ENCODE results near the gene LRTM2. TPM values are rescaled to one million over a fixed set of nuclear protein-coding genes. Genes with fewer than 3 reads are reported as not detected.

Gene LRTM2
- polyA plus RNA-seq, 1 donor (not counting 4 experiments of a cell fraction or from before 2014, with no cell fraction given), result not detected

DNA sequence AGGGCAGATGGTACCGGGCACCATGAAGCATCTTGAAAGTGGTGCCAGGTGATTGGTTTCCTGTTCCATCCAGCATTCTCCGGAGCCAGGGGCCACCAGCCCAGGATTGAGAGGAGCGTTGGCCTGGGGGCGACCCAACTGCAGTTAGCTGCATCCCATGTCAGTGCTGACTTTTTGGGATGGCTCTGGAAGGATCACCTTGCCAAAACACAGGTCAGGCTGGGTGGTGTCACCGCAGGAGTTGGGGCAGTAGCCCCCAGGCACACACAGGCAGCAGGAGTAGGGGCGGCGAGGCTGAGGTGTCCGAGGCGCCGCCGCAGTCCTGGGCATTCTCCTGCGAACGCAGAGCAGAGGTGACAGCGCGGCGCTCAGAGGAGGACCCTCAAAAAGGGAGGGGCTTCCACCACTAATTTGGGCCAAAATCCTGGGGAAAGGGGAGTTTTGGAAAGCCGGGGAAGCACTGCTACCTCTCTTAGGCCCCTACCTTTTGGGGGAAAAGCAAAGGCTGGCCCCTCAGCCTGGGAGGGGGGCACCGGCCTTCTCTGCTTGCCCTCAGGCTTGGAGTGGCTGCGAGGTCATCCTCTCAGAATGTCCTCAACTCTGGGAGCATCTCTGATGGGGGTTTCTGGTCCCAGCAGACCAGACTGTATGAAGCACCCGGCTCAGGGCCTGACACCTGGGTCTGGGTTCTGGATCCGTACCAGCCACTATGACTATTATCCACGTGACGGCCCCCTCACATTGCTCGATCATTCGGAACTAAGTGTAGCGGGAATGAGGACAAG, 26.7 kb upstream of the LRTM2 start:
- no peaks in the 10 kb centered on the region for H3K9me3 ChIP-seq (ENCODE audit: control insufficient read depth, low read depth, low read length)
- H3K4me2 ChIP-seq (ENCODE audit: control insufficient read depth, extremely low read depth, insufficient read depth, low read depth, low read length), result no peak overlapping the region
- H3K9ac ChIP-seq (ENCODE audit: control insufficient read depth, extremely low read depth, insufficient read depth, low read length), result no peak overlapping the region
- peaks cover 8% of the 10 kb centered on the region for H3K4me1 ChIP-seq (ENCODE audit: control insufficient read depth, extremely low read depth, insufficient read depth, low read length)
- DNase-seq (ENCODE audit: low read depth, low spot score) (no peak), FAIRE-seq (no peak)
- H3K27ac ChIP-seq (ENCODE audit: control insufficient read depth, insufficient read depth, low read length), result no peak overlapping the region
- peaks cover 2% of the 10 kb centered on the region for H4K20me1 ChIP-seq (ENCODE audit: control insufficient read depth, extremely low read depth, insufficient read depth, low read length)
- H2AFZ ChIP-seq (ENCODE audit: control insufficient read depth, low read length), result no peak overlapping the region
- H3K36me3 ChIP-seq (ENCODE audit: control insufficient read depth in 2 of 2, extremely low read depth in 1 of 2, insufficient read depth in 2 of 2, low read length in 2 of 2), result peaks cover under 1 to 6% of the 10 kb centered on the region in 2 experiments
- TF ChIP-seq EZH2 (IDR thresholded peaks at IDR 0.05; ENCODE audit: low read length), result no peak
- TF ChIP-seq, protein P1, sequence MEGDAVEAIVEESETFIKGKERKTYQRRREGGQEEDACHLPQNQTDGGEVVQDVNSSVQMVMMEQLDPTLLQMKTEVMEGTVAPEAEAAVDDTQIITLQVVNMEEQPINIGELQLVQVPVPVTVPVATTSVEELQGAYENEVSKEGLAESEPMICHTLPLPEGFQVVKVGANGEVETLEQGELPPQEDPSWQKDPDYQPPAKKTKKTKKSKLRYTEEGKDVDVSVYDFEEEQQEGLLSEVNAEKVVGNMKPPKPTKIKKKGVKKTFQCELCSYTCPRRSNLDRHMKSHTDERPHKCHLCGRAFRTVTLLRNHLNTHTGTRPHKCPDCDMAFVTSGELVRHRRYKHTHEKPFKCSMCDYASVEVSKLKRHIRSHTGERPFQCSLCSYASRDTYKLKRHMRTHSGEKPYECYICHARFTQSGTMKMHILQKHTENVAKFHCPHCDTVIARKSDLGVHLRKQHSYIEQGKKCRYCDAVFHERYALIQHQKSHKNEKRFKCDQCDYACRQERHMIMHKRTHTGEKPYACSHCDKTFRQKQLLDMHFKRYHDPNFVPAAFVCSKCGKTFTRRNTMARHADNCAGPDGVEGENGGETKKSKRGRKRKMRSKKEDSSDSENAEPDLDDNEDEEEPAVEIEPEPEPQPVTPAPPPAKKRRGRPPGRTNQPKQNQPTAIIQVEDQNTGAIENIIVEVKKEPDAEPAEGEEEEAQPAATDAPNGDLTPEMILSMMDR (optimal IDR thresholded peaks at IDR 0.05 in 1 of 3, IDR thresholded peaks at IDR 0.05 in 1 of 3, conservative IDR thresholded peaks at IDR 0.05 in 1 of 3; ENCODE audit: extremely low read depth in 1 of 3, insufficient read depth in 2 of 3, low read length in 3 of 3), result no peak
- H3K9me1 ChIP-seq (ENCODE audit: control insufficient read depth, extremely low read depth, insufficient read depth, low read length), result no peaks in the 10 kb centered on the region
- no peak overlapping the region for H3K4me3 ChIP-seq (ENCODE audit: control insufficient read depth in 2 of 3, extremely low read depth in 1 of 3, insufficient read depth in 2 of 3, low read depth in 1 of 3, low read length in 3 of 3)
- no peaks in the 10 kb centered on the region for H3K27me3 ChIP-seq (ENCODE audit: control insufficient read depth, extremely low read depth, insufficient read depth, low read length)
- dilution Hi-C loops (cut with MboI; ENCODE audit: extremely low pct_ligation_motif_present, low sequenced_read_pairs), result no loop called here
- no peaks in the 10 kb centered on the region for H3K79me2 ChIP-seq (ENCODE audit: control insufficient read depth, insufficient read depth, low read length)

DNA sequence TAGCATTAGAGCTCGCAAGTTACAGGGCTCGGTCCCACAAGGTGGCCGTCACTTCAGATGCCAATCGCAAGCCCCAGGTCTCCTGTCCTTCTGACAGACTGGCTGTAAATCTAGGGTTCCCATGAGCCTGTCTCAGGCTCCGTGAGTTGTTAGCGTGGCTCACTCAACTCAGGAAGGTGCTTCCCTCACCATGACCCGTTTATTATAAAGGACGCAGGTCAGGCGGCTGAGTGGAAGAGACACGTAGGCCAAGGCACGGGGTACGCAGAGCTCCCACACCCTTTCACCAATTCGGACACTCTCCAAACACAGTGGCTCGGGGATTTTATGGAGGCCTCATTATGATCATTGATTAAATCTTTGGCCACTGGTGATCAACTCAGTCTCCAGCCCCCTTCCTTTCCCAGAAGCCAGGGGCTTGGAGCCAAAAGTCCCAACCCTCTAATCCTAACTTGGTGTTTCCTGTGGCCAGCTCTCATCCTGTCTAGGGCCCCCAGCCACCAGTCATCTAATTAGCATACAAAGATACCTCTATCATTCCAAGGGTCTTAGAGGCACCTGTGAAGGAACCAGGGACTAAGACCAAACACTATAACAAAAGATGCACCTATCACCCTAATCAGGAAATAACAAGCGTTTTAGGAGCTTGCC, 25.8 kb upstream of the LRTM2 start:
- FAIRE-seq, result no peak
- H3K36me3 ChIP-seq (ENCODE audit: control insufficient read depth in 2 of 2, extremely low read depth in 1 of 2, insufficient read depth in 2 of 2, low read length in 2 of 2), result peaks cover 0 to 6% of the 10 kb centered on the region in 2 experiments
- no peaks in the 10 kb centered on the region for H3K9me1 ChIP-seq (ENCODE audit: control insufficient read depth, extremely low read depth, insufficient read depth, low read length)
- no peaks in the 10 kb centered on the region for H3K9me3 ChIP-seq (ENCODE audit: control insufficient read depth, low read depth, low read length)
- H3K27me3 ChIP-seq (ENCODE audit: control insufficient read depth, extremely low read depth, insufficient read depth, low read length), result no peaks in the 10 kb centered on the region
- dilution Hi-C loops (cut with MboI; ENCODE audit: extremely low pct_ligation_motif_present, low sequenced_read_pairs), result no loop called here
- H4K20me1 ChIP-seq (ENCODE audit: control insufficient read depth, extremely low read depth, insufficient read depth, low read length), result peaks cover 2% of the 10 kb centered on the region
- no peak overlapping the region for H3K4me2 ChIP-seq (ENCODE audit: control insufficient read depth, extremely low read depth, insufficient read depth, low read depth, low read length)
- no peak overlapping the region for H3K27ac ChIP-seq (ENCODE audit: control insufficient read depth, insufficient read depth, low read length)
- DNase-seq (ENCODE audit: low read depth, low spot score), result no peak
- no peaks in the 10 kb centered on the region for H3K79me2 ChIP-seq (ENCODE audit: control insufficient read depth, insufficient read depth, low read length)
- peaks cover 8% of the 10 kb centered on the region for H3K4me1 ChIP-seq (ENCODE audit: control insufficient read depth, extremely low read depth, insufficient read depth, low read length)
- H2AFZ ChIP-seq (ENCODE audit: control insufficient read depth, low read length), result no peak overlapping the region
- no peak overlapping the region for H3K9ac ChIP-seq (ENCODE audit: control insufficient read depth, extremely low read depth, insufficient read depth, low read length)
- H3K4me3 ChIP-seq (ENCODE audit: control insufficient read depth in 2 of 3, extremely low read depth in 1 of 3, insufficient read depth in 2 of 3, low read depth in 1 of 3, low read length in 3 of 3), result no peak overlapping the region
- TF ChIP-seq, protein P1 (optimal IDR thresholded peaks at IDR 0.05 in 1 of 3, IDR thresholded peaks at IDR 0.05 in 1 of 3, conservative IDR thresholded peaks at IDR 0.05 in 1 of 3; ENCODE audit: extremely low read depth in 1 of 3, insufficient read depth in 2 of 3, low read length in 3 of 3), result no peak
- no peak for TF ChIP-seq EZH2 (IDR thresholded peaks at IDR 0.05; ENCODE audit: low read length)
